Measurements from ENCODE around the gene MX1.

The MX1 gene

GRCh38 chr21:41425954-41426675 is at the start of gene MX1:
TSS of gene MX1 (plus strand) at chr21:41426239. CDS start at chr21:41432071, 5,832 bp downstream.
- DNase-seq (ENCODE audit: low read depth, low spot score), result peak; percentile 76

- DNase-seq (ENCODE audit: low read depth, low spot score), result no peak
Observed at GRCh38 chr21:41377715-41378114, 48.3 kb upstream of the MX1 start.

GRCh38 chr21:41378849-41379248 is 47.2 kb upstream of the MX1 start:
- no peak for DNase-seq (ENCODE audit: low read depth, low spot score)

GRCh38 chr21:41379901-41380300 is 46.1 kb upstream of the MX1 start:
- DNase-seq (ENCODE audit: low read depth, low spot score), result no peak

GRCh38 chr21:41381731-41382130 is 44.3 kb upstream of the MX1 start:
- no peak for DNase-seq (ENCODE audit: low read depth, low spot score)

- no peak for DNase-seq (ENCODE audit: low read depth, low spot score)
Observed at GRCh38 chr21:41387042-41387819, 38.8 kb upstream of the MX1 start.

GRCh38 chr21:41387824-41388223 is 38.2 kb upstream of the MX1 start:
- no peak for DNase-seq (ENCODE audit: low read depth, low spot score)

- no peak for DNase-seq (ENCODE audit: low read depth, low spot score)
Observed at GRCh38 chr21:41388259-41388658, 37.8 kb upstream of the MX1 start.

- DNase-seq (ENCODE audit: low read depth, low spot score), result no peak
Observed at GRCh38 chr21:41390043-41390639, 35.9 kb upstream of the MX1 start.

- no peak for DNase-seq (ENCODE audit: low read depth, low spot score)
Observed at GRCh38 chr21:41393876-41394465, 32.1 kb upstream of the MX1 start.

- no peak for DNase-seq (ENCODE audit: low read depth, low spot score)
Observed at GRCh38 chr21:41396558-41397075, 29.4 kb upstream of the MX1 start.

- DNase-seq (ENCODE audit: low read depth, low spot score), result no peak
Observed at GRCh38 chr21:41397471-41397891, 28.6 kb upstream of the MX1 start.

- no peak for DNase-seq (ENCODE audit: low read depth, low spot score)
Observed at GRCh38 chr21:41398251-41398650, 27.8 kb upstream of the MX1 start.

- no peak for DNase-seq (ENCODE audit: low read depth, low spot score)
Observed at GRCh38 chr21:41398831-41399230, 27.2 kb upstream of the MX1 start.

GRCh38 chr21:41399246-41399800 is 26.7 kb upstream of the MX1 start:
- no peak for DNase-seq (ENCODE audit: low read depth, low spot score)

GRCh38 chr21:41402231-41402630 is 23.8 kb upstream of the MX1 start:
- no peak for DNase-seq (ENCODE audit: low read depth, low spot score)

- no peak for DNase-seq (ENCODE audit: low read depth, low spot score)
Observed at GRCh38 chr21:41402796-41403195, 23.2 kb upstream of the MX1 start.

- DNase-seq (ENCODE audit: low read depth, low spot score), result no peak
Observed at GRCh38 chr21:41403331-41403730, 22.7 kb upstream of the MX1 start.

GRCh38 chr21:41403966-41404365 is 22.1 kb upstream of the MX1 start:
- no peak for DNase-seq (ENCODE audit: low read depth, low spot score)

- no peak for DNase-seq (ENCODE audit: low read depth, low spot score)
Observed at GRCh38 chr21:41405321-41405720, 20.7 kb upstream of the MX1 start.

- DNase-seq (ENCODE audit: low read depth, low spot score), result no peak
Observed at GRCh38 chr21:41406340-41406739, 19.7 kb upstream of the MX1 start.
